Suppressor macrophage (primary cell): ENCODE measurements around the gene DHCR7.

Experiments
- DNase-seq, 4 experiments: peaks; one replicate each; pipeline ENCODE4 v3.0.0-alpha.2; 2020 to 2022

Gene DHCR7

DNA sequence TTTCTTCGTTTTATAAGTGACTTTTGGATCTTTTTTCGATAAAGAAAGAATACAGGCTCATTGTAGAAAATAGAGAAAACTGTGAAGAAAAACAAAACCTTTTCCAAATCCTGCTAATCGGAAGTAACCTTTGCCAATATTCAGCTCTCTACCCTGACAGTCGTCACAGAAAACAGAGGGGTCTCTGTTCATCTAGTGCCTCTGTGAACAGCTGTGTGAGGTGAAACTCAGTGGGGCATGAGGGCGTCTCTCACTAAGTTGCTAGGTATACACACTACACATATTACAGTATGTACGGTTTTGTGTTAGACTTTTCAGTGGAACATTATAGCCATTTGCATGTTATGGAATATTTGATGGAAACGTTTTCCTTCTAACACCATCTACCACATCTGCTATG, 39.4 kb downstream of the DHCR7 start:
- no peak for DNase-seq

- DNase-seq = no peak
These were observed 40.8 kb downstream of the DHCR7 start for GRCh38 chr11:71407356-71407755.

- no peak for DNase-seq
These were observed 41.5 kb downstream of the DHCR7 start for GRCh38 chr11:71406681-71407080.

GRCh38 chr11:71404209-71404608, 44.0 kb downstream of the DHCR7 start:
- no peak for DNase-seq

GRCh38 chr11:71402878-71403277, 45.3 kb downstream of the DHCR7 start:
- DNase-seq = no peak

DNA sequence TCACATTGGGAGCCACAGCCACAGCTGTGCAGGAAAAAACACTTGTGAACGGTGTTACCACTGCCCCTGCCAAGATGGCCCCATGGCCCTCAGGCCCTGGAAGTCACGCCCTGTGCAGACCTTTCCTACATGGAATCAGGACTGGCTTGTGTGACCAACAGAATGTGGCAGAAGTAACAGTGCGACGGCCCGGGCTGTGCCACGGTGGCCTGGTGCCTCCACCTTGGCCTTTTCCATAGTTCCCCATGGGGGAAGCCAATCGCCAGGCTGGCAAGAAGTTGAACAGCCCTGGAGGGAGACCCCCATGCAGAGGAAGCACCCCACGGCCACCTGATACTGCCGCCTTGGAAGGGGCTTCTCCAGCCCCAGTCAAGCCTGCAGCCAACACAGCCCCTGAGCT, 48.0 kb downstream of the DHCR7 start:
- DNase-seq = no peak

GRCh38 chr11:71399341-71399740, 48.9 kb downstream of the DHCR7 start:
- no peak for DNase-seq

DNA sequence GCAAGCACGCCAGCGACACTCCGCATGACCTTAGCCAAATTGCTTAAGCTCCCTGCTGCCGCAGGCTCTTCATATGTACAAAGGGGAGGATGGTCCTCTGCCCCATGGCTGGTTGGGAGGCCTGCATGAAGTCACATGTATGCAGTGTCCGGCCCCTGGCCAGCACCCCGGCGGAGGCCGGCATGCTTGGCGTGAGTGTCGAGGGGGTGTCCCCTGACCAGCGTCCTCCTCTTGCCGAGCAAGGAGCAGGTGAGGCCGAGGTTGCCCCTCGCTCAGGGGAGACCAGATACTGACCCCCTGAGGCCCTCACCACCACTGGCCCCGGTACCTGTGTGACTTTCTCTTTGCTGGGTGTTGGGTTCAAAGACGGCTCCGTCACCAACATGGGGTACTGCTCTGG, 50.2 kb downstream of the DHCR7 start:
- DNase-seq = no peak

GRCh38 chr11:71397331-71397860, 50.8 kb downstream of the DHCR7 start:
- no peak for DNase-seq

DNA sequence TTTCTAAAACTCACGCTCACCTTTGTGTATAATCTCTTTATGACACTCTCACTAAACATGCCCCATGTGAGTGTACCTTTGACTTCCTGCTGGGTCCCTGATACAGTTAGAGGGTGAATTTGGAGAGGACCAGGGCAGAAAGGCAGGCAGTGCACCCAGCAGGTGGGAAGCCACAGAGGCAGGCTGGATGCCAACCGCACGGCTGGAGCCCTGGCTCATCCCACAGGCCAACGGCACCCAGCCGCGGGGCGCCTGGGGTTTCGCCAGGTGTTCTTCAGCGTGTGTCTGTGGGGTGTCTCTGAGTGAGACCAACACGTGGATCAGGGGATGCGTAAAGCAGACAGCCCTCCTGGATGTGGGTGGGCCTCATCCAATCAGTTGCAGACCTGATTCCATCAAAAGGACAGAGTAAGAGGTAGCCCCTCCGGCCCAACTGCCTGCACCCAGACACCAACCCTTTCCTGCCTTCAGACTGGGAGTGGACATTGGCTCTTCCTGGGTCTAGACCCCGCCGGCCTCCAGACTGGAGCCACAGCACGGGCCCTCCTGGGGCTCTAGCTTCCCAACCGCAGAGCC, 51.6 kb downstream of the DHCR7 start:
- DNase-seq = no peak

- no peak for DNase-seq
These were observed 52.4 kb downstream of the DHCR7 start for GRCh38 chr11:71395774-71396173.

- DNase-seq = no peak
These were observed 53.0 kb downstream of the DHCR7 start for GRCh38 chr11:71395263-71395560.

- DNase-seq = no peak
These were observed 54.9 kb downstream of the DHCR7 start for GRCh38 chr11:71393283-71393682.

DNA sequence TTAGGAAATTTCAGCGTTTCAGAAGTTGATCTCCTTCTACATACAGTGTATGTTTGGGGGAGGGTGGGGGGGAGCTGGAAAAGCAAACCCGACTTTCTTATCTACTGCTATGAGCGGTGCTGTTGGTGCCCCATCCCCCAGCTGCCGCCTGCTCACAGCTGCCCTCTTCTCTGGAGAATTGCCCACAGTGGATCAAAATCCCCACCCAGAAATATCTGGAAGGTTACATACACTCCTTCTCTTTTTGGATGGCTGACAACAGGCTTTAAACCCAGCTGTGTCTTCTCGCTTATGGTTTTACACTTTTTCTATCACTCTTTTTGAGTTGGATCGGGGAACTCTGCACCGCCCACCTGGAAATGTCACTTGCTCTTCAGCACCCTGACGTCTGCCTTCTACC, 56.4 kb downstream of the DHCR7 start:
- DNase-seq = no peak

DNA sequence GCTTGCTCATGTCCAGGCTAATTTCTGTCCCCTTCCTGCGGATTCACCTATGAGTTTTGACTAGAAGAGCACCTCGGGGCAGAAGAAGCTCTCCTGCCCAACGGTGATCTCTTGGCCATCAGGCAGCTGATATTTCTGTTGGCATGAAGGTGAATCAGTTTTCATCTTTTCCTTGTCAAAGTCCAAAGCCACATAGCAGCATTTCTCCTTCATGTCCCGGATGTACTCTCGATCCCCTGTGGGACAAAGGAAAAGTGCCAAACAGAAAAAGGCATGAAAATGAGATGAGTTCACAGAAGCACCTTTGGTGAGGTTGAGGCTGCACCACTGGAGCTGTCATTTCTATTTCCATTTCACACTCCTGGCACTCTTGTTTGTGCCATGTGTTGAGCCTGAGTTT, 56.8 kb downstream of the DHCR7 start:
- DNase-seq = no peak

- no peak for DNase-seq
These were observed 59.5 kb downstream of the DHCR7 start for GRCh38 chr11:71388637-71389235.

- no peak for DNase-seq
These were observed 60.2 kb downstream of the DHCR7 start for GRCh38 chr11:71387784-71388636.

- no peak for DNase-seq
These were observed 61.0 kb downstream of the DHCR7 start for GRCh38 chr11:71387200-71387599.

DNA sequence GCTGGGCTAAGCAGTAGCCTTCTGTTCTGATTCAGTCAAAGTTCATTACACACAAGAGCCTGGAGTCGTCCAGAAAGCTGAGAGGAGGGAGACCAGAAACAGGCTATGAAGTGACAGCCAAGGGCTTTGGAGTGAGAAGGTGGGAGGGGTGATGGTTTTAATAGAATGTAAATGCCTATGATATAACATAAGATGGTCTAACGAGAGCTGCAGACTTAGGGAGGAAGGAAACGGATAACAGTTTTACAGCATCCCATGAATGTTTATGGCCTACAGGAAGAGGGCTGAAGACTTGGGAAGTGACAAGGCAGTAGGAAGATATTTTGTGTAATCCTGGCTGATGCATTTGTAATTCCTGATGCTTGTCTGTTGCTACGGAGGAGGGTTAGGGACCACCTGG, 62.0 kb downstream of the DHCR7 start:
- no peak for DNase-seq

GRCh38 chr11:71385091-71385490, 63.1 kb downstream of the DHCR7 start:
- no peak for DNase-seq

DNA sequence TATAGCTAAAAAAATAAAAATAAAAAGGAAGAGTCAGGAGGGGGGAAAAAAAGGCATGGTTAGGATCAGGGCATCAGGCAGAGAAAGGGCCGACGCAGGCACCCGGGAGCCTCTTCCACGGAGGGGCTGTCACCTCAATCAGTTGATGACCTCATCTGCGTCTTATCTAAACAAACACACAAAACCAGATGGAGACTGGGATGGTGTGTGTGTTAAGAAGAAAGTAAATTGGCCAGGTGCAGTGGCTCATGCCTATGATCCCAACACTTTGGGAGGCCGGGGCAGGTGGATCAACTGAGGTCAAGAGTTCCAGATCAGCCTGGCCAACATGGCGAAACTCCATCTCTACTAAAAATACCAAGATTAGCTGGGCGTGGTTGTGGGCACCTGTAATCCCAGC, 63.6 kb downstream of the DHCR7 start:
- DNase-seq = no peak
